Activated CD8-positive, alpha-beta T cell treated with anti-CD3 and anti-CD28 coated beads for 36 hours (primary cell): ENCODE results near the gene BCL2. TPM values are rescaled to one million over a fixed set of nuclear protein-coding genes. Genes with fewer than 3 reads are reported as not detected.
A peak's percentile ranks its signal among the peaks of the same experiment; 100 is the strongest.

Experiments
- ATAC-seq: fragments of 200-7000 bp; cut with Tn5 transposase; one replicate; pipeline ENCODE4 v1.10.0; 2021; ENCODE audit warnings: mild to moderate bottlenecking, moderate library complexity
- CTCF ChIA-PET: fragments of 350-600 bp; sonication (Branson Sonifier 250); formaldehyde crosslinking; loops from one replicate; lab custom pipeline; 2021; ENCODE audit warnings: antibody characterized with exemption; lab: Charles Lee
- POLR2A ChIA-PET: fragments of 350-600 bp; sonication (Branson Sonifier 250); formaldehyde crosslinking; loops from one replicate; lab custom pipeline; 2021; ENCODE audit warnings: antibody characterized with exemption; lab: Charles Lee
- DNase-seq: peaks from one replicate; pipeline ENCODE4 v3.0.0-alpha.2; 2020
- H3K27ac Mint-ChIP-seq: one replicate; pipeline ENCODE4 v1.8.0; 2021; ENCODE audit warnings: mild to moderate bottlenecking, mixed read lengths
- H3K27me3 Mint-ChIP-seq: one replicate; pipeline ENCODE4 v1.8.0; 2021; ENCODE audit warnings: mixed read lengths
- H3K36me3 Mint-ChIP-seq: one replicate; pipeline ENCODE4 v1.8.0; 2021; ENCODE audit warnings: low read depth, mixed read lengths
- H3K4me1 Mint-ChIP-seq: one replicate; pipeline ENCODE4 v1.8.0; 2021; ENCODE audit warnings: low read depth, mixed read lengths
- H3K4me3 Mint-ChIP-seq: one replicate; pipeline ENCODE4 v1.8.0; 2021; ENCODE audit warnings: mild to moderate bottlenecking, moderate library complexity, mixed read lengths
- H3K9me3 Mint-ChIP-seq: one replicate; pipeline ENCODE4 v1.8.0; 2021; ENCODE audit warnings: mixed read lengths
- intact Hi-C: fragments of 100-400 bp; cut with micrococcal nuclease; formaldehyde crosslinking; loops from one replicate; pipeline ENCODE4 v1.10.0; 2022
- total RNA-seq, 2 experiments: library from RNA; stranded (reverse); gene quantifications; one replicate each; pipeline ENCODE4 v1.2.3, GENCODE V29; 2021
- TF ChIP-seq, protein P1 (sequence below): fragments of 200-600 bp; IDR thresholded peaks from one replicate; pipeline ENCODE4 v1.8.0; 2022; ENCODE audit warnings: antibody characterized with exemption, mild to moderate bottlenecking

The BCL2 gene
- total RNA-seq, 2 experiments from 2014 or later = 104 to 107 TPM

DNA sequence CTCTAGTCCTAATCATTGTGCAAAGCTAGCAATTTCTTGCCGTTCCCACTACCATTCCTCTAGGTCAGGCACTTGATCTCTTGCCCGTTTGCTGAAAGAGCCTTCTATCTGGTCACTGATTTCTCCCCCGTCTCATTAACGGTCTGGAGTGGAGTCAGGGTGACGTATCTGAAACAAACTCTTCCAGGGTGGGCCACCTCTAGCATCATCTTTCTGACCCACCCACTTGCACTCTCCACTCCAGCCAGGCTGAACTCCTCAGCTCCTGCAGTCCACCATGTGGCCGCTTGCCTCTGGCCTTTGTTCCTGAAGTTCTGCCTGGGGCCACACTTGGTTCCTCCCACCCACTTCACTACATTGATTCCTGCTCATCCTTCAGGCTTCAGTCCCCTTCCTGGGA is 13.3 kb downstream of the BCL2 start:
- DNase-seq (no peak), ATAC-seq (no peak)
- Mint-ChIP-seq H3K27me3 (no peaks in the 10 kb centered on the region), H3K4me1 (peaks cover 82% of the 10 kb centered on the region), H3K27ac (peak overlapping the region; percentile 18), H3K4me3 (no peak overlapping the region), H3K9me3 (no peaks in the 10 kb centered on the region), H3K36me3 (peaks cover 71% of the 10 kb centered on the region)
- intact Hi-C loops = no loop called here
- ChIA-PET POLR2A (interaction anchor here (0.8 to 0.9 kb wide), 2 partner anchors 9 to 111 kb away, joined by 3 read pairs; no protein-coding TSS in a partner anchor), CTCF (interaction anchor here (1.4 to 2.0 kb wide), 2 partner anchors 8 to 9 kb away, joined by 4 to 9 read pairs; no protein-coding TSS in a partner anchor)
- TF ChIP-seq, protein P1, sequence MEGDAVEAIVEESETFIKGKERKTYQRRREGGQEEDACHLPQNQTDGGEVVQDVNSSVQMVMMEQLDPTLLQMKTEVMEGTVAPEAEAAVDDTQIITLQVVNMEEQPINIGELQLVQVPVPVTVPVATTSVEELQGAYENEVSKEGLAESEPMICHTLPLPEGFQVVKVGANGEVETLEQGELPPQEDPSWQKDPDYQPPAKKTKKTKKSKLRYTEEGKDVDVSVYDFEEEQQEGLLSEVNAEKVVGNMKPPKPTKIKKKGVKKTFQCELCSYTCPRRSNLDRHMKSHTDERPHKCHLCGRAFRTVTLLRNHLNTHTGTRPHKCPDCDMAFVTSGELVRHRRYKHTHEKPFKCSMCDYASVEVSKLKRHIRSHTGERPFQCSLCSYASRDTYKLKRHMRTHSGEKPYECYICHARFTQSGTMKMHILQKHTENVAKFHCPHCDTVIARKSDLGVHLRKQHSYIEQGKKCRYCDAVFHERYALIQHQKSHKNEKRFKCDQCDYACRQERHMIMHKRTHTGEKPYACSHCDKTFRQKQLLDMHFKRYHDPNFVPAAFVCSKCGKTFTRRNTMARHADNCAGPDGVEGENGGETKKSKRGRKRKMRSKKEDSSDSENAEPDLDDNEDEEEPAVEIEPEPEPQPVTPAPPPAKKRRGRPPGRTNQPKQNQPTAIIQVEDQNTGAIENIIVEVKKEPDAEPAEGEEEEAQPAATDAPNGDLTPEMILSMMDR = no peak

DNA sequence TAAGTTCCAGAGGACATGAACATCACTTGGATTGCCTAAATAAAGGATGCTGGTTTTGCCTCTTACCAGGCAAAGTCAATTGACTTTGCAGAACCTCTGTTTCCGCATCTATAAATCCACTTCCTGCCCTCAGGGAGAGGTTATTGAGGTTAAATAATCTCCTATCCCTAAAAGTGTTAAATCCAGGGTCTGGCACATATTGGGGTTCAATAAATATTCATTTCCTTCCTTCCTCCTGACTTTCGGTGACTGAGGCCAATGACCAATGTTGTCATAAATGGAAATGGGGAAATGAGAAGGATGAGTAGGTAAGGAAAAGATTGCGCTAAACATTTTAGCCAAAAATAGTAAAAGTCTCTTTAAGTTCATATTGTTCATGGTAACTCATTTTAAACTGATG is 16.0 kb downstream of the BCL2 start:
- Mint-ChIP-seq H3K27me3 (no peaks in the 10 kb centered on the region), H3K36me3 (peaks cover 78% of the 10 kb centered on the region), H3K4me1 (peaks cover 89% of the 10 kb centered on the region), H3K27ac (peak overlapping the region; percentile 89), H3K4me3 (peak overlapping the region; percentile 41), H3K9me3 (no peaks in the 10 kb centered on the region)
- no peak for ATAC-seq
- TF ChIP-seq, protein P1 = no peak
- no peak for DNase-seq
- POLR2A ChIA-PET = interaction anchor here (1.3 to 3.0 kb wide), 2 partner anchors 8 to 15 kb away, joined by 6 to 23 read pairs; partner anchors contain the start of gene BCL2
- intact Hi-C loops = loop anchor here (5.0 kb wide), 3 partner anchors 36 to 146 kb away; no protein-coding TSS in a partner anchor
- CTCF ChIA-PET = interaction anchor here (0.9 to 4.0 kb wide), 2 partner anchors 8 to 15 kb away, joined by 3 to 26 read pairs; partner anchors contain the start of gene BCL2

DNA sequence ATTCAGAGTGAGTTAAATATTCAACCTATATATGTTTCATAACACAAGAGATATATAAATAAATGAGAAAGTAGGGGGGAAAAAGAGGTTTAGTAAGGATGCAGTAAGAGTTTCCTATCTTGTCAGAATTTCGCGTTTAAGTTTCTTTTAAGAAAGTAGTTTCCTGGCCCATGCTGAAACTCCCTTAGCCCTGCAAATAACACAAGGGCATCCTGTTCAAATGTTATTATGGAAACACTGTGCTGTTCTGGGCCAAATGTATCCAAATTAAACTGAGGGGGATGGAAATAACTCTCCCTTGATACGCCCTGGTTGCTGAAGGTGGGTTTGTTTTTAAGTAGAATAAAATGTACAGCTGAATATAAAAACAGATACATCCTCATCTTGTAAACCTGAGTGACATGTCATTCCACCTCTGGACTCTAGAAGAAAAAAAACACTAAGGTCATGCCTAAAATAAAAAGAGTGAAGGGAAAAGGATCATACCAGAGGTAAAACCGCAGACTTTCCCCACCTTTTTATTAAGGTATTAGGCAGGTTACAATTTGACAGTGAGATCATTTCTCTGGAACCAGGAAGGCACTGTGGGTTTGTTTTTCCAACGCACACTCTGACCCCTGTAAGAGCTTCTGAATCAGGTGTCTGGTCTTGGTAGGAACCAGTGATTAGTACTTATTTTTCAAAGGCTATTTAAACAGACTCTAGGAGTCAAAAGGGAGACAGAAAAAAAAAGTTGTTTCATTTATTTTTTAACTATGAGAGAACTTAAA is 16.7 kb downstream of the BCL2 start:
- Mint-ChIP-seq H3K4me1 (peaks cover 89% of the 10 kb centered on the region), H3K9me3 (no peaks in the 10 kb centered on the region), H3K27ac (peak overlapping the region; percentile 89), H3K27me3 (no peaks in the 10 kb centered on the region), H3K4me3 (peak overlapping the region; percentile 44), H3K36me3 (peaks cover 80% of the 10 kb centered on the region)
- POLR2A ChIA-PET = interaction anchor here (1.0 to 3.0 kb wide), 5 partner anchors 8 to 106 kb away, joined by 3 to 23 read pairs (median 6); partner anchors contain the start of gene BCL2
- intact Hi-C loops = loop anchor here (5.0 kb wide), 3 partner anchors 36 to 146 kb away; no protein-coding TSS in a partner anchor
- TF ChIP-seq, protein P1 = no peak
- CTCF ChIA-PET = interaction anchor here (0.7 to 4.0 kb wide), 4 partner anchors 8 to 37 kb away, joined by 3 to 26 read pairs (median 3); partner anchors contain the start of gene BCL2
- peak; percentile 57 for ATAC-seq
- DNase-seq = peak; percentile 39

DNA sequence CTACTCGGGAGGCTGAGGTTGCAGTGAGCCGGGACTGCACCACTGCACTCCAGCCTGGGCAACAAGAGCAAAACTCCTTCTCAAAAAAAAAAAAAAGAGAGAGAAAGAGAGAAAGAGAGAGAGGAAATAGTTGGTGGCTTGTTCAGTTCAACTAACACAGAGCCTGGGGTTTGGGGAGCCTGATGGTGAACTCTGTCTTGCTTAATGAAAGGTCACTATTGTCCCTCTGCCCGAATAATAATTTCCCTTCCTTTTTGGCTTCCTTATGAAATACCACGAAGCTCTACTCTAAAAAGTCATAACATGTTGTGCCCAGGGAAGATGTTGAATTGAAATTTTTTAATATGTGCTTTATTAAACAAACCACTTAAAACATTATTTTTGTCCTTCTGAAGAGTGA is 17.3 kb downstream of the BCL2 start:
- intact Hi-C loops = loop anchor here (5.0 kb wide), 3 partner anchors 35 to 145 kb away; no protein-coding TSS in a partner anchor
- DNase-seq = no peak
- no peak for ATAC-seq
- H3K4me3 Mint-ChIP-seq = peak overlapping the region; percentile 44
- peaks cover 86% of the 10 kb centered on the region for H3K4me1 Mint-ChIP-seq
- ChIA-PET POLR2A (interaction anchor here (0.6 to 3.0 kb wide), 8 partner anchors 9 to 221 kb away, joined by 3 to 23 read pairs (median 4); partner anchors contain the start of gene BCL2), CTCF (interaction anchor here (0.9 to 4.0 kb wide), 2 partner anchors 13 to 16 kb away, joined by 3 to 26 read pairs; partner anchors contain the start of gene BCL2)
- no peaks in the 10 kb centered on the region for H3K9me3 Mint-ChIP-seq
- no peaks in the 10 kb centered on the region for H3K27me3 Mint-ChIP-seq
- TF ChIP-seq, protein P1 = no peak
- H3K27ac Mint-ChIP-seq = peak overlapping the region; percentile 89
- peaks cover 83% of the 10 kb centered on the region for H3K36me3 Mint-ChIP-seq
